ENCODE data around the gene UBE2S. TPM values are rescaled to one million over a fixed set of nuclear protein-coding genes. Genes with fewer than 3 reads are reported as not detected.

UBE2S gene
- total RNA-seq, 4 donors from 2014 or later: 3.2 to 141 (median 21.5) TPM

DNA sequence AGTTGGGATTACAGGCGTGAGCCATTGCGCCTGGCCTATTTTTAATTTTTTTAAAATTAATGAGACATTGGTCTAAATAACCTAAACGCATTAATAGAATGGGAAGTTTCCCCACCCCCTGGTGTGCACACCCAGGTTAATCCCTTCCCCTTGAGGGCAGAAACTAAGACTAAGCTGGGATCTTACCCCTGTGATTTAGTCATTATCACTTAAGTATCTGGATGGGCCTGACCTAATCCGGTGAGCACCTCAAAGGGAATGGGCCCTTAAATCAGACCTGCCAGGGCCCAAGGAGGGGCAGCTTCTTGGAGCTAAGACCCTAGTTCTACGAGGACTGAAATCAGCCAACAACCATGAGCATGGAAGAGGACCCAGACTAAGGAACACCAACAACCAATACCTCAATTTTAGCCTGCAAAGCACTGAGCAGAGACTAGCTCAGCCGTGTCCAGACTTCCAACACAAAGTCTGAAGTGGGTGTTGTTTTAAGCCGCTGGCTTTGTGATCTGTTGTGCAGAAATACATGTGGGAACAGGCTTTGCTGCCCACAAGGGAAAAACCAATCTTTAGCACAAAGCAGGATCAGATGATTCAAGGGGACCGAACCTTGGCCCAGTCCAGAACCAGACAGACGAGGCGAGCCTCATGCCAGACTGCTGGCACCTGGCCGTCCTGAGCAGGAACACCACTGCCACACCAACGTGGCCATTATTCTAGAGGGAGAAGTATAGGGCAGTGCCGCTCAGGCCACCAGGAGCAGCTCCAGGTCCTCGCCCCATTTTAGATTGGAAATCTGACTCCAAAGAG, 7.1 kb downstream of the UBE2S start:
- Histone ChIP-seq H3K27me3 (no peaks in the 10 kb centered on the region), H3K36me3 (no peaks in the 10 kb centered on the region), H3K27ac (no peak overlapping the region), H3K4me1 (no peaks in the 10 kb centered on the region), H3K4me3 (no peak overlapping the region), H3K9me3 (no peaks in the 10 kb centered on the region)
- TF ChIP-seq POLR2A (IDR thresholded peaks at IDR 0.05): no peak
- TF ChIP-seq, protein P1, sequence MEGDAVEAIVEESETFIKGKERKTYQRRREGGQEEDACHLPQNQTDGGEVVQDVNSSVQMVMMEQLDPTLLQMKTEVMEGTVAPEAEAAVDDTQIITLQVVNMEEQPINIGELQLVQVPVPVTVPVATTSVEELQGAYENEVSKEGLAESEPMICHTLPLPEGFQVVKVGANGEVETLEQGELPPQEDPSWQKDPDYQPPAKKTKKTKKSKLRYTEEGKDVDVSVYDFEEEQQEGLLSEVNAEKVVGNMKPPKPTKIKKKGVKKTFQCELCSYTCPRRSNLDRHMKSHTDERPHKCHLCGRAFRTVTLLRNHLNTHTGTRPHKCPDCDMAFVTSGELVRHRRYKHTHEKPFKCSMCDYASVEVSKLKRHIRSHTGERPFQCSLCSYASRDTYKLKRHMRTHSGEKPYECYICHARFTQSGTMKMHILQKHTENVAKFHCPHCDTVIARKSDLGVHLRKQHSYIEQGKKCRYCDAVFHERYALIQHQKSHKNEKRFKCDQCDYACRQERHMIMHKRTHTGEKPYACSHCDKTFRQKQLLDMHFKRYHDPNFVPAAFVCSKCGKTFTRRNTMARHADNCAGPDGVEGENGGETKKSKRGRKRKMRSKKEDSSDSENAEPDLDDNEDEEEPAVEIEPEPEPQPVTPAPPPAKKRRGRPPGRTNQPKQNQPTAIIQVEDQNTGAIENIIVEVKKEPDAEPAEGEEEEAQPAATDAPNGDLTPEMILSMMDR (IDR thresholded peaks at IDR 0.05): no peak
- intact Hi-C loops (cut with DNase I; ENCODE audit: low total_unique reads): no loop called here
- no peak for DNase-seq

DNA sequence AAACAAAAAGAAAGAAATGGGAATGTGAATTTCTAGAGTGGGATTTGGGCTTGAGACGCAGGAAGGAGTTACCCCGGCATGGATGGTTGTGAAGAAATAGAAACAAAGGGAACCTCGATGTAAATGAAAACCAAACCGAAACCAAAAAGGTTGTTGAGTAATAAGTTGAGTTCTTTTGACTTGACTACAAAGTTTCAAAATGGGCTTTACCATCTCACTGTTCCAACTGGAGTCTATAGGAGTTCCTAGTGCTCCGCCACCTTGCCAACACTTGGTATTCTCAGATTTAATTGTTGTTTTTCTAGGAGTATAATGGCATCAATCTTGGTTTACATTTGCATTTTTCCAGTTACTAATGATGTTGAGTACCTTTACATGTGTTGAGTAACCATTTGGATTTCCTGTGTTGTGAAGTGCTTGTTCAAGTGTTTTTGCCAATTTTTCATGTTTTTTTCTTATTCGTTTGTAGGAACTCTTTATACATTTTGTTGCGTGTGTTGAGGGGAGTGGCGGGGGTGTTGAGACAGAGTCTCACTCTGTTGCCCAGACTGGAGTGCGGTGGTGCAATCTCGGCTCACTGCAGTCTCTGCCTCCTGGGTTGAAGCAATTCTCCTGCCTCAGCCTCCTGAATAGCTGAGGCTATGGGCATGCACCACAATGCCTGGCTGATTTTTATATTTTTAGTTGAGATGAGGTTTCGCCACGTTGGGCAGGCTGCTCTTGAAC, 9.2 kb downstream of the UBE2S start:
- Histone ChIP-seq H3K4me3 (no peak overlapping the region), H3K27me3 (no peaks in the 10 kb centered on the region), H3K9me3 (no peaks in the 10 kb centered on the region), H3K36me3 (no peaks in the 10 kb centered on the region), H3K4me1 (no peaks in the 10 kb centered on the region), H3K27ac (no peak overlapping the region)
- no peak for TF ChIP-seq POLR2A (IDR thresholded peaks at IDR 0.05)
- TF ChIP-seq, protein P1 (IDR thresholded peaks at IDR 0.05): no peak
- intact Hi-C loops (cut with DNase I; ENCODE audit: low total_unique reads): no loop called here
- no peak for DNase-seq

DNA sequence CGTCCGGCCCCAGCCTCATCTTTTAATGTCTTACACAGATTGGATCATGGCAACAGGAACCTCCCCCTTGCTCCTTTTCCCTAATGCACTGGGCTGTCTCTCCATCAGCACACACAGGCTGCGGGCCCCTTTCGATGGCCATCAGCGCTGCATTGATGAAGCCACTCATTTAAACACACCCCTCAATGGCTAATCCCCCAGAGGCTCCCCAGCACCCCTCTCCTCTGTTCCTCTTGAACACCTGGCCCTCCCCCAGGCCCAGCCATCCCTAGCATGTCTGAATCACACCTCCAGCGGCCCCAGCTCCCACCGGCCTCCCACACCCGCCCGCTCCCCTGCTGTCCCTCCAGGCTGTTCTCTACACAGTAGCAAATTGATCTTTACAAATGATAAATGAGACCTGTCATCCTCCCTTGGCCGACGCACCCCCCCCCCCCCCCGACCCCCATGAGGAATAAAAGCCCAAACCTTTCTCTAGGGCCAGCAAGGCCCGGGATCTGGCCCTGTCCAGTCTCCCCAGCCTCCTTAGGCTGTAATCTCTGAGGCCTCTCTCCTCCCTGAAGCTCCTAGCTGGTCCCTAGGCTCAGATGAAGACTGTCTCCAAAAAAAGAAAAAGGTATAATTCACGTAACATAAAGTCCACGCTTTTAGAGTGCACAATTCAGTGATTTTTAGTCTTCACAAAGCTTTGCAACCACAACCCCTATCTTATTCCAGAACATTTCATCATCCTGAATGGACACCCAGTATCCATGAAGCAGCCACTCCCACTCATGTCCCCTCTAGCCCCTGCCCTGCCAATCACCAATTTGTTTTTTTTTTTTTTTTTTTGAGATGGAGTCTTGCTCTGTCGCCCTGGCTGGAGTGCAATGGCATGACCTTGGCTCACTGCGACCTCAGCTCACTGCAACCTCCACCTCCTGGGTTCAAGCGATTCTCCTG, 14.5 kb downstream of the UBE2S start:
- no peaks in the 10 kb centered on the region for H3K27me3 ChIP-seq
- peaks cover 0 to 7% of the 10 kb centered on the region in 2 donors for H3K4me1 ChIP-seq
- H3K9me3 ChIP-seq: no peaks in the 10 kb centered on the region
- no peaks in the 10 kb centered on the region for H3K36me3 ChIP-seq
- intact Hi-C loops (cut with DNase I; ENCODE audit: low total_unique reads): no loop called here
- DNase-seq: no peak
- no peak overlapping the region for H3K4me3 ChIP-seq
- TF ChIP-seq POLR2A (IDR thresholded peaks at IDR 0.05): no peak
- TF ChIP-seq, protein P1 (IDR thresholded peaks at IDR 0.05): no peak
- H3K27ac ChIP-seq: no peak overlapping the region

- Histone ChIP-seq H3K36me3 (no peaks in the 10 kb centered on the region), H3K9me3 (no peaks in the 10 kb centered on the region), H3K27ac (no peak overlapping the region), H3K4me1 (peaks cover 9 to 19% of the 10 kb centered on the region in 2 donors), H3K27me3 (no peaks in the 10 kb centered on the region), H3K4me3 (no peak overlapping the region)
- intact Hi-C loops (cut with DNase I; ENCODE audit: low total_unique reads): no loop called here
- DNase-seq: no peak
- TF ChIP-seq, protein P1 (IDR thresholded peaks at IDR 0.05): no peak
- no peak for TF ChIP-seq POLR2A (IDR thresholded peaks at IDR 0.05)
Observed at GRCh38 chr19:55391702-55392615, 15.6 kb downstream of the UBE2S start.
